ENCODE measurements around the gene PEX14. TPM values are rescaled to one million over a fixed set of nuclear protein-coding genes. Genes with fewer than 3 reads are reported as not detected.

The PEX14 gene
- total RNA-seq, 2 donors from 2014 or later, result 24.3 to 26.0 TPM

- DNase-seq, result no peak
These were observed 19.6 kb downstream of the PEX14 start for GRCh38 chr1:10494418-10494753.

GRCh38 chr1:10494754-10495474 is 20.2 kb downstream of the PEX14 start:
- H3K4me1 Mint-ChIP-seq, result no peaks in the 10 kb centered on the region
- Histone ChIP-seq H3K9me3 (ENCODE audit: control insufficient read depth, low read length) (no peaks in the 10 kb centered on the region), H3K4me1 (ENCODE audit: control insufficient read depth, insufficient read depth, low read length) (no peaks in the 10 kb centered on the region), H3K36me3 (ENCODE audit: control insufficient read depth, insufficient read depth, low read length) (peaks cover 17% of the 10 kb centered on the region), H3K9ac (ENCODE audit: extremely low read depth, low read length, poor library complexity, severe bottlenecking) (no peak overlapping the region), H3K4me3 (ENCODE audit: low read length) (no peak overlapping the region), H3K27me3 (ENCODE audit: control insufficient read depth, insufficient read depth, low read length, poor library complexity, severe bottlenecking) (no peaks in the 10 kb centered on the region), H3K27ac (ENCODE audit: low read depth, low read length) (no peak overlapping the region)
- TF ChIP-seq CTCF (conservative IDR thresholded peaks at IDR 0.05), result peak; percentile 97
- H3K27me3 Mint-ChIP-seq (ENCODE audit: insufficient read depth), result no peaks in the 10 kb centered on the region
- DNase-seq, result peak; percentile 95
- peaks cover 9% of the 10 kb centered on the region for H3K36me3 Mint-ChIP-seq (ENCODE audit: low read depth)
- no peaks in the 10 kb centered on the region for H3K9me3 Mint-ChIP-seq
- 44 to 51% methylated on average over 11 to 15 of the region's 15 CpGs for WGBS, 2 experiments (ENCODE audit: insufficient coverage in 1 of 2, insufficient read length in 1 of 2)
- peak overlapping the region; percentile 2 for H3K27ac Mint-ChIP-seq
- H3K4me3 Mint-ChIP-seq, result no peak overlapping the region

More at GRCh38 chr1:10494418-10494753, 19.6 kb downstream of the PEX14 start:
- Histone ChIP-seq H3K27me3 (ENCODE audit: control insufficient read depth, insufficient read depth, low read length, poor library complexity, severe bottlenecking) (no peaks in the 10 kb centered on the region), H3K9ac (ENCODE audit: extremely low read depth, low read length, poor library complexity, severe bottlenecking) (no peak overlapping the region), H3K9me3 (ENCODE audit: control insufficient read depth, low read length) (no peaks in the 10 kb centered on the region), H3K27ac (ENCODE audit: low read depth, low read length) (no peak overlapping the region), H3K36me3 (ENCODE audit: control insufficient read depth, insufficient read depth, low read length) (peaks cover 17% of the 10 kb centered on the region), H3K4me3 (ENCODE audit: low read length) (no peak overlapping the region), H3K4me1 (ENCODE audit: control insufficient read depth, insufficient read depth, low read length) (no peaks in the 10 kb centered on the region)
- Mint-ChIP-seq H3K36me3 (ENCODE audit: low read depth) (peaks cover 10% of the 10 kb centered on the region), H3K9me3 (no peaks in the 10 kb centered on the region), H3K27me3 (ENCODE audit: insufficient read depth) (no peaks in the 10 kb centered on the region), H3K4me3 (no peak overlapping the region), H3K4me1 (no peaks in the 10 kb centered on the region), H3K27ac (no peak overlapping the region)
- TF ChIP-seq CTCF (conservative IDR thresholded peaks at IDR 0.05), result no peak
- WGBS, 2 experiments (ENCODE audit: insufficient coverage in 1 of 2, insufficient read length in 1 of 2), result 89 to 100% methylated on average over 1 to 5 of the region's 5 CpGs

GRCh38 chr1:10495475-10495817 is 20.7 kb downstream of the PEX14 start:
- WGBS, 2 experiments (ENCODE audit: insufficient coverage in 1 of 2, insufficient read length in 1 of 2), result 89 to 97% methylated on average over 7 to 10 of the region's 10 CpGs
- H3K4me3 ChIP-seq (ENCODE audit: low read length), result no peak overlapping the region
- no peak overlapping the region for H3K27ac ChIP-seq (ENCODE audit: low read depth, low read length)
- no peak overlapping the region for H3K4me3 Mint-ChIP-seq
- no peaks in the 10 kb centered on the region for H3K9me3 ChIP-seq (ENCODE audit: control insufficient read depth, low read length)
- H3K27me3 ChIP-seq (ENCODE audit: control insufficient read depth, insufficient read depth, low read length, poor library complexity, severe bottlenecking), result no peaks in the 10 kb centered on the region
- H3K36me3 Mint-ChIP-seq (ENCODE audit: low read depth), result peaks cover 9% of the 10 kb centered on the region
- no peaks in the 10 kb centered on the region for H3K4me1 Mint-ChIP-seq
- H3K9ac ChIP-seq (ENCODE audit: extremely low read depth, low read length, poor library complexity, severe bottlenecking), result no peak overlapping the region
- no peak for DNase-seq
- no peak overlapping the region for H3K27ac Mint-ChIP-seq
- H3K36me3 ChIP-seq (ENCODE audit: control insufficient read depth, insufficient read depth, low read length), result peaks cover 17% of the 10 kb centered on the region
- H3K9me3 Mint-ChIP-seq, result no peaks in the 10 kb centered on the region
- no peaks in the 10 kb centered on the region for H3K27me3 Mint-ChIP-seq (ENCODE audit: insufficient read depth)
- TF ChIP-seq CTCF (conservative IDR thresholded peaks at IDR 0.05), result no peak
- no peaks in the 10 kb centered on the region for H3K4me1 ChIP-seq (ENCODE audit: control insufficient read depth, insufficient read depth, low read length)

Measured in endodermal cell (in vitro differentiated cells).